Activated T-cell treated with anti-CD3 and anti-CD28 coated beads for 1 hour (primary cell): ENCODE results near the gene FADS6.

Experiments
- DNase-seq: peaks from one replicate; pipeline ENCODE4 v3.0.0-alpha.2; 2020; ENCODE audit warnings: low read depth

The FADS6 gene

DNA sequence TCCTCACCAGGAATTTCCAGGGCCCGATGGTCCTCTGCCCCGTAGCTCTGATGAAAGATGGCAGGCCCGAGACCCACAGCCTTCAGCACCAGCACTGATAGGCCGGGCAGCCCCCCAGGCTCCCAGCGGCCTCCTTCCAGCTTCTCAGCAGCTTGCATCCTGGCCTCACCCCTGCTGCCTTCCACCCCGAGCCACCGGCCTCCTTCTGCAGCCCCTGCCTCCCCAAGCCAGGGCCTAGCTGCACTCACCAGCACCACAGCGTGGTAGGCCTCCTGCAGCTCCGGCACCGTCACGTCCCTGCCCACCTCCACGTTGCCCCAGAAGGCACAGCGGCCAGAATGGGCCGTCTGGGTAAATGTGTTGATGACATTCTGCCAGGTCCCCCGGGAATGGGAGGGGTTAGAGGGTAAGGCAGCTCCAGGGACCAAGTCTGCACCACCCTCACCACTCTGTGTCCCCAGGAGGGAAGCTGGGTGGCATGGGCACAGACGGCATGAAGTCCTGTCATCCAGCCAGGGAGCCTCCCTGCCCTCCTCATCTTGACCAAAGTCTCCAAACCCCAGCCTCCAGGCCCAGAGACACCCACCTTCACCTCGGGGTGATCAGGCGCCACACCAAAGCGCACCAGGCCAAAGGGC is 27.1 kb downstream of the FADS6 start:
- DNase-seq: no peak

- DNase-seq: no peak
Observed at GRCh38 chr17:74865504-74866197, 27.8 kb downstream of the FADS6 start.

DNA sequence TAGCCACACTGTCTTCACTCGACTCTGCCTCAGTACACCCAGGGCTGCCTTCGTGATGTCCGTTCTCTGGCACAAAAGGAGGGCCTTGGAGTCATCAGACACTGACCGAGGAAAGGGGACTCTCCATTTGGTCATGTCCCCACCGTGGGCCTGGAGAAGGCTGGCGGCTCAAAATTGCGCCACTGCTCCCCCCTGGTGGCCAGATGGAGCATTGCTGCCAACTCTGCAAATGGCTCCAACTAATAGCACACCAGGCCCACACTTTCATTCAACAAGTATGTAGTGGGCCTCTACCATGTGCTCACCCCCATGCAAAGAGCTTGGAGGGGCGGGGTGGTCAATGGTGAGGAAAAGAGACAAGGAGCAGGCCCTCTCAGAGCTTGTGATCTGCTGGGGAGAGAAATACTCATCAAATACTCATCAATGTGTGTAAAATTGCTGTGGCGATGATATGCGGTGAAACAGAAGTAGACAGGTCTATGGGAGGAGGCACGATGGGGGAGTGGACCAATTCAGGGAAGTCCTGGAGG is 28.5 kb downstream of the FADS6 start:
- peak; percentile 63 for DNase-seq

DNA sequence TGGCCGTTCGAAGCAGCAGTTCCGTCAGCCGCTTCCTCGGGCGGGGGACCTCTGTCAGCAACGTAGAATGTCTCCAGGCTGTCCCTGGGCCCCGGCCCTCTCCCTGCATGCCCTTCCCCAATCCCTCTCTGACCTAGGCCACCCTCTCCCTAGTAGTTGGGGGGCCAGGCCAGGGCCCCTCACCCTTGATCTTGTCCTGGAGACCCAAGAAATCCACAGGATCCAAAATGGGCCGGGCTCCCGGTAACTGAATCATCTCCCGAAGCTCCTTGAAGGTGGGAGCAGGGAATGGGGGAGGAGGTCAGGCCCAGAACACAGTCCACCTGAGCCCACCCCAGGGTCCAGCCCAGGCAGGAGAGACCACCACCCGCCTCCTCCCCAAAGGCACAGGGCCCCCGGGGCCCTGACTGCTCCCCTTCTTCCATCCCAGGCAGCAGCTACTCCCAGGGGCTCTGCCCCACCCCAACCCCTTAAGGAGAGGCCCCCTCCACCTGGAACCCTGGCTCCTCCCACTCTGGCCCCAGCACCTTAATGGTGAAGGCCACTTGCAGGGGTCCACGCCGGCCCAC is 29.1 kb downstream of the FADS6 start:
- DNase-seq: no peak

GRCh38 chr17:74863420-74864296 is 29.8 kb downstream of the FADS6 start:
- no peak for DNase-seq

DNA sequence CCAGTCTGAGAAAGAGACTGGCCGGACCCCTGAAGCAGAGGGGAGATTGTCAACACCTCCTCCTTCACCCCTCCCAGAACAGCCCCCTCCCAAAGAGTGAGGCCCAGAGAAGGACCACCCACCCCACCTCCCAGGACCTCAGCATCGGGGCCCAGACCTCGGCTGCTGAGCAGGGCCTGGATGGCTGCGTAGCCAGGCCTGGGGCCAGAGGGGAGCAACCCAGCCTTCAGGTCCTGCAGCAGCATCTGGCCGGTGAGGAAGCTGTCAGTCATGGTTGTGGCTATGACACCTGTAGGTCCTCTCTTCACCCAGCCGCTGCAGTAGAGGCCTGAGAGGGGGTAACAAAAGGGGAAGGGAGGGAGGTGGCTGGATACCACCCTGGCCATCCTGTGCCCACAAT is 30.5 kb downstream of the FADS6 start:
- no peak for DNase-seq

- peak; percentile 70 for DNase-seq
Observed at GRCh38 chr17:74862108-74862901, 31.1 kb downstream of the FADS6 start.

GRCh38 chr17:74861662-74862107 is 31.7 kb downstream of the FADS6 start:
- no peak for DNase-seq

GRCh38 chr17:74860872-74861661 is 32.4 kb downstream of the FADS6 start:
- DNase-seq: no peak

DNA sequence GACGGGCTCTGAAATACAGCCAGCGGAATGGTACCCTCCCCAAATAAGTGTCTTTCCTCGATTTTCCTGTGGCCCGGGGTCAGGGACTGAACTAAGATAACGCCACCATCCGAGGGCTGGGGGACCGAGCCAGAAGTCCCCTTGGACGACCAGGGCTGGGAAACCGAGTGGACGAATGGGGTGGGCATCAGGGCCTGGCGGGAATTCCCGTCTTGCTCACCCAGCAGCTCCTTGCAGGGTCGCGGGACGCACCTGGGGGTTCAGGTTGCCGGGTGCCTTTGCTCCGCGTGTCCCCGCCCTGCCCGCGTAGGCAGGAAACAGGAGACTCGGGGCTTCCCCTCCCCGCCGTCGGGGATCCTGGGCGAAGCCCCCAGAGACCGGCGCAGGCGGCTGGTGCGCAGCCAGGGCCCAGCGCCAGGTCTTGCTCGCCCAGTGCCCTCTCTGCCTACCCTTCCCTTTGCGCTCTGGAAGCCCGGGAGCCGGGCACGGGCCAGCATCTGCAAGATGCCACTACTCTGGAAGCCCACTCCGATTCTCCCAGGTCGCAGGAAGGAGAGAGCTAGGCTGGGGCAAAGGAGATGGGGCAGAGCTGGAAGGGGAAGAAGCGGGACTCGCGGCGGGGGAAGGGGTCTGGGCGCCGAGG is 33.1 kb downstream of the FADS6 start:
- DNase-seq: no peak

GRCh38 chr17:74859459-74860228 is 33.8 kb downstream of the FADS6 start, which contains the start of gene GRIN2C:
Gene GRIN2C (minus strand): TSS chr17:74859885. CDS start chr17:74855092, 4,793 bp downstream.
- DNase-seq: peak; percentile 30

- no peak for DNase-seq
Observed at GRCh38 chr17:74858672-74859458, 34.6 kb downstream of the FADS6 start.

DNA sequence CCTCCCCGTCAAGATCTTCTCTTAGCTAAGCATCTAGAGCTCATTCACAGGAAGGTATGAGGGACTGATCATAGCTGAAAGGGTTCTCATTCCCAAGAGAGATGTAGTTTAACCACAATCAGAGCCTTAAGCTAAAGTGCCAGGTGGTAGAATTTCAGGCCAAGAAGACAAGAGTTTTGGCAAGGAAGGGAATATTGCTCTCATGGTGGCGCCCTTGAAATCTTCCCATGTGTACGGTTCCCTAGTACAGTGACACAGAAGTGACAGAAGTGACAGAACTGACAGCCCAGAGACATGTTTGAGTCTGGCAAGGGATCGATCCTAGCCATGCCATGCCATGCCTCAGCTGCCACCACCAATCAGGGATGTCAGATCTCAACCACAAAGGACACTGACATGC is 36.2 kb downstream of the FADS6 start:
- DNase-seq: no peak

DNA sequence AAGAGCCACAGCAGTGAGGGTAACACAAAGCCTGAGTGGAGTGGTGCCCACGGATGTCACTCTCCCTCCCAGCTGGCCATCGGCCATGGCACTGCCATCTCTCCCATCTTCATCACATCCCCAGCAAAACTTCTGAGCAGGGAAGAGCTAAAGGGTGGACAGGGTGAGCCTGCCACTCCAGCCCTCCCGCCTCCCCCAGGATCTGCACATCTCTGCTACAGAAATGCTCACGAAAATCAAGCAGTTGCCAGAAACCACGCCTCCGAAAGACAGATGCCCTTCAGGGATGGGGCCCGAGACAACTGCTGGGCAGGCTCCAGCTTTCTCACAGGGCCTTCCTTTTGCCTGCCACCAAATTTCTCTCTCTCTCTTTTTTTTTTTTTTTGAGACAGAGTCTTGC is 37.3 kb downstream of the FADS6 start:
- DNase-seq: no peak

- DNase-seq: no peak
Observed at GRCh38 chr17:74855323-74855722, 38.1 kb downstream of the FADS6 start.

DNA sequence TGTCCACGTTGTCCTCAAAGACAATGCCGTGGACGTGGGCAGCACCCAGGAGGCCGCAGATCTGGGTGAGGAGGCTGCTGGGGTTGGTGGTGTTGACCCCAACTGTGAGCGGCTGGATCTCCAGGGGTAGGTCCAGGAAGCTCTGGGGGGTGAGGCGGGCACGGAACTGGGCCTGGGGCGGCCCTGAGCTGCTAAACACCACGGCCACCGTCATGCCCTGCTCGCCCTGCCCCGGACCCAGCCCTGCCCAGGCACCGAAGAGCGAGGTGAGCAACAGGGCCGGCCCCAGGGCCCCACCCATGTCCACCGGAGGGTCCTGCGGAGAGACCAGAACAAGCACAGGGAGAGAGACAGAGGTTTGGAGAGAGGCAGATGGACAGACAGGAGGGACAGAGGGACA is 38.6 kb downstream of the FADS6 start:
- no peak for DNase-seq

DNA sequence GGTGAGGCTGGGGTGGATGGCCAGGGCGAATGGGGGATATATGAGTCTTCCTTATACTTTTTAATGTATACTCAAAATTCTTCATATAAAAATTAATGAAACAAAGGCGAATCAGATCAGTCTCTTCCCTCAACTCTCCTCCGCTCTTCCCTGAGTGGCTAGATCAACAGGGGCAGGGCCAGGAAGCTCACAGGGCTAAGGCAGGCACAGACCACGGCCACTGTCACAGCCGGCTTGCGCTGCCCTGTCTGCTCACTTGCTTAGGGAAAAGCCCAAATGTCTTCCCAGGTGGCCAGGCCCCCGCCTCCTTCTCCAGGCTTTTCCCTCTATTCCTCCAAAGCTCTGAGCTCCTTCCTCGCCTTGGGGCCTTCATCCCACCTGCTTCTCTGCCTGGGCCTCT is 39.8 kb downstream of the FADS6 start:
- no peak for DNase-seq

DNA sequence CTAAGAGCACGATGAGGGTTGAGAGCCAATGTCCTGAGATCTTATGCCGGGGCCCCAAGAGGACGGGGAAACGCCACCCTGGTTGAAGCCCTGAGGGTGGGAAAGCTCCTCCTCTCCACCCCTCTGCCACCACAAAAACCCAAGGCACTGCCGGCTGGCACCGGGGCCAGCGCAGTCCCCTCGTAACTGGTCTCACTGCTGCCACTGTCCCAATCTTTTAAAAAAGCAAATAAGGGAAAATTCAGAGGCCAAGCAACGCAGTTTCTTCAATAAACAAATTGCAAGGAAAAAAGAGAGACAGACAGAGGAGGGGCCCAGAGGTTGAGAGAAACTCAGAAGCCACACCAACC is 40.4 kb downstream of the FADS6 start:
- no peak for DNase-seq
